NT2/D1 (cell line): ENCODE measurements around the gene GJD3.
"Not testable (repeated sequence)": the region's sequence is repeated elsewhere in the genome, so short reads cannot be mapped to it uniquely, and the experiment has no call there.

Experiments used
- DNase-seq: peaks from one replicate; pipeline ENCODE4 v3.0.0-alpha.2; 2011; ENCODE audit warnings: low read depth, low spot score
- H3K27me3 ChIP-seq: 2 replicates; pipeline ENCODE4 v1.6.0; 2011; ENCODE audit warnings: mild to moderate bottlenecking; ENCODE audit not compliant: insufficient read length, insufficient read depth
- H3K36me3 ChIP-seq: 2 replicates; pipeline ENCODE4 v1.6.1; 2011; ENCODE audit warnings: mild to moderate bottlenecking, low read length, mixed read lengths; ENCODE audit not compliant: insufficient read depth, insufficient read length
- H3K4me1 ChIP-seq: 2 replicates; pipeline ENCODE4 v1.5.1; 2011; ENCODE audit not compliant: insufficient read depth, insufficient read length
- H3K4me3 ChIP-seq: 2 replicates; pipeline ENCODE4 v1.5.1; 2011; ENCODE audit warnings: low read depth; ENCODE audit not compliant: insufficient read length
- H3K9ac ChIP-seq: 2 replicates; pipeline ENCODE4 v1.6.0; 2011; ENCODE audit warnings: low read depth; ENCODE audit not compliant: insufficient read length
- H3K9me3 ChIP-seq: 2 replicates; pipeline ENCODE4 v1.5.1; 2011; ENCODE audit warnings: mild to moderate bottlenecking, low read length; ENCODE audit not compliant: insufficient read depth
- SUZ12 ChIP-seq: IDR thresholded peaks from 2 replicates; pipeline ENCODE4 v1.6.1; 2011; ENCODE audit not compliant: insufficient read length, insufficient read depth; ENCODE audit errors: extremely low read depth
- YY1 ChIP-seq: IDR thresholded peaks from 2 replicates; pipeline ENCODE4 v1.6.1; 2011; ENCODE audit not compliant: insufficient read length, insufficient read depth
- ZNF274 ChIP-seq: IDR thresholded peaks from 2 replicates; pipeline ENCODE4 v1.6.1; 2011; ENCODE audit warnings: mild to moderate bottlenecking, low read depth, low read length

GJD3 gene

DNA sequence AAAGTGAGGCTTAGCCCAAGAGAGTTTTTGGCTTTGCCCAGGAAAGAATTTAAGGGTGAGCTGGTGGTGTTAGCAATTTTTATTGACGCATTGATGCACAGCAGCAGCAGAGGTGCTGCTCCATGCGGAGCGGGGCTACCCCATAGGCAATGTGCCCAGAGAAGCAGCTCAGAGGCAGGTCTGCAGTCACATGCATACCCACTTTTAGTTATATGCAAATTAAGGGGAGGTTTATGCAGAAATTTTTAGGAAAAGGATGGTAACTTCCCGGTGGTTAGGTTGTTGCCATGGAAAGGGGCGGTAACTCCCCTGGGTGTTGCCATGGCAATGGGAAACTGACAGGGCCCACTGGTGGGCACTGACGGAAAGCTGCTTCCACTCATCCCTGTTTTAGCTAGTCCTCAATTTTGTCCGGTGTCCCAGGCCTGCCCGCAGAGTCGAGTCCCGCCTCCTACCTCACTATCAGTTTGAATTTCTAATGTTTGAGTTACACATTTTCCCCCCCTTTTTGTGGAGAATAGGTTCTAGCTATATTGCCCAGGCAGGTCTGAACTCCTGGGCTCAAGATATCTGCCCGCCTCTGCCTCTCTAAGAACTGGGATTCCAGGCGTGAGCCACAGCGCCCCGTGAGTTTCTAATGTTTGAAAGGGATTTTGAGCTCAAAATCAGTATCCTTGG, 10.4 kb upstream of the GJD3 start:
- H3K4me3 ChIP-seq, result no peak overlapping the region
- no peak for TF ChIP-seq SUZ12
- TF ChIP-seq ZNF274, result no peak
- TF ChIP-seq YY1, result no peak
- H3K4me1 ChIP-seq, result no peaks in the 10 kb centered on the region
- no peaks in the 10 kb centered on the region for H3K36me3 ChIP-seq
- H3K9me3 ChIP-seq, result peaks cover 14% of the 10 kb centered on the region; the same call in 1 of the 2 replicates
- H3K9ac ChIP-seq, result no peak overlapping the region
- DNase-seq, result no peak
- no peaks in the 10 kb centered on the region for H3K27me3 ChIP-seq

DNA sequence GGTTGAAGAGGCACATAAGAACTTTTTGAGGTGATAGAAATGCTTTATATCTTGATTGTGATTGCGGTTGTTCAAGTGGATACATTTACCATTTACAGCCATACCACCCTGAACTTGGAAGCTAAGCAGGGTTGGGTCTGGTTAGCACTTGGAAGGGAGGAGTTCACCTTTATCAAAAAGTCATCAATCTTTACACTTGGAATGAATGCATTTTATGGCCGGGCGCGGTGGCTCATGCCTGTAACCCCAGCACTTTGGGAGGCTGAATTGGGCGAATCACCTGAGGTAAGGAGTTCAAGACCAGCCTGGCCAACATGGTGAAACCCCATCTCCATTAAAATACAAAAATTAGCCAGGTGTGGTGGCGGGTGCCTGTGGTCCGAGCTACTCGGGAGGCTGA, 9.5 kb upstream of the GJD3 start:
- no peak for DNase-seq
- H3K27me3 ChIP-seq, result no peaks in the 10 kb centered on the region
- peaks cover 14% of the 10 kb centered on the region; the same call in 1 of the 2 replicates for H3K9me3 ChIP-seq
- H3K36me3 ChIP-seq, result no peaks in the 10 kb centered on the region
- no peak overlapping the region for H3K9ac ChIP-seq
- no peaks in the 10 kb centered on the region for H3K4me1 ChIP-seq
- no peak overlapping the region for H3K4me3 ChIP-seq
- TF ChIP-seq YY1, result no peak
- TF ChIP-seq SUZ12, result no peak
- TF ChIP-seq ZNF274, result no peak

DNA sequence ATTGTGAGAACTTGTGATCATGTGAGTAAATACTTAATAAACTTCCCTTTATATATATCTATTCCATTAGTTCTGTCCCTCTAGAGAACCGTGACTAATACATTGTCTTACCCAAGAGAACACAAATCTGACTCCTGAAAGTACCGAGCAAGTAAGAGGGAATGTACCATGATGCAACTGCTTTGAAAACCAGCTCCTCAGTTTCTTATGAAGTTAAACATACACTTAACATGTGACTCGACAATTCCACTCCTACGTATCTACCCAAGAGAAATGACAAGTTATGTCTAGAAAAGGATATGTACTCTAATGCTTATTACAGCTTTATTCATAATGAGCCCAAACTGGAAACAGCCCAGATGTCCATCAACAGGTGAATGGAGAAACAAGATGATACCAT, 8.8 kb upstream of the GJD3 start:
- H3K36me3 ChIP-seq, result no peaks in the 10 kb centered on the region
- no peak for TF ChIP-seq SUZ12
- TF ChIP-seq ZNF274, result no peak
- no peak for TF ChIP-seq YY1
- DNase-seq, result no peak
- H3K9ac ChIP-seq, result no peak overlapping the region
- no peaks in the 10 kb centered on the region for H3K27me3 ChIP-seq
- H3K4me3 ChIP-seq, result no peak overlapping the region
- H3K9me3 ChIP-seq, result peaks cover 14% of the 10 kb centered on the region; the same call in 1 of the 2 replicates
- no peaks in the 10 kb centered on the region for H3K4me1 ChIP-seq

GRCh38 chr17:40372644-40373043, 8.1 kb upstream of the GJD3 start:
- peaks cover 14% of the 10 kb centered on the region; the same call in 1 of the 2 replicates for H3K9me3 ChIP-seq
- H3K4me3 ChIP-seq, H3K9ac ChIP-seq, H3K36me3 ChIP-seq, DNase-seq, H3K27me3 ChIP-seq, H3K4me1 ChIP-seq: not testable (repeated sequence)

- Histone ChIP-seq H3K4me1 (no peaks in the 10 kb centered on the region), H3K27me3 (no peaks in the 10 kb centered on the region), H3K4me3 (no peak overlapping the region), H3K36me3 (no peaks in the 10 kb centered on the region), H3K9me3 (peaks cover 14% of the 10 kb centered on the region; the same call in 1 of the 2 replicates), H3K9ac (no peak overlapping the region)
- TF ChIP-seq ZNF274 (no peak), YY1 (no peak), SUZ12 (no peak)
- DNase-seq, result no peak
These were observed 7.5 kb upstream of the GJD3 start for GRCh38 chr17:40372031-40372430.

DNA sequence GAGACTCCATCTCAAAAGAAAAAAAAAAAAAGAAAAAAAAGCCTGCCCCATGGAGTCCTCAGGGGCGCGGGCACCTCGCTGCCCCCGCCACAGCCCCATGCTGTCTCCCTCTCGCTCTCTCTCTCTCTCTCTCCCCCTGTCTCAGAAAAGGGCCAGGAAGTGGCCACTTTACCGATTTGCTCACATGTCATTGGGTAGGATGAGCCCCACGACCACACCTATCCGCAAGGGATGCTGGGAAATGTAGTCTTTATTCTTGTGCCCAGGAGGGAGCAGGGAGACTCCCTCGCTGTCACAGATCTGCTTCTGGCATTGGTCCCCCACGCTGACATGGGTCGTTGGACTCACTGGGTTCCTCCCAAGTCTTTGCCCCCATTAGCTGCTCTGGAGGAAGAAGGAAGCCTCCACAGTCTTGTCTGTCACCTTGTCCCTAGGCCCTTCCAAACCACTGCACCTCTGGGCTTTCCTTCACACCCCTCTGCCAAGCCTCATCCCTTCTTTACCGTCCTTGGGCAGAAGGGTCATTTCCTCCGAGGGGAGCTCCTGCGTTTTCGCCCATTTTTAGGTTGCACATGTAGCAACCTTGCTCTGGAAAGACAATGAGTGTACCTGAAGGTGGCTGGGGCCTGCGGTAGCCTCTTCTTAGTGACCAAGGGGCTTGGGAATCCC, 6.9 kb upstream of the GJD3 start:
- Histone ChIP-seq H3K9me3 (peaks cover 14% of the 10 kb centered on the region; the same call in 1 of the 2 replicates), H3K4me3 (no peak overlapping the region), H3K4me1 (no peaks in the 10 kb centered on the region), H3K27me3 (no peaks in the 10 kb centered on the region), H3K9ac (no peak overlapping the region), H3K36me3 (no peaks in the 10 kb centered on the region)
- TF ChIP-seq YY1 (no peak), ZNF274 (no peak), SUZ12 (no peak)
- no peak for DNase-seq

DNA sequence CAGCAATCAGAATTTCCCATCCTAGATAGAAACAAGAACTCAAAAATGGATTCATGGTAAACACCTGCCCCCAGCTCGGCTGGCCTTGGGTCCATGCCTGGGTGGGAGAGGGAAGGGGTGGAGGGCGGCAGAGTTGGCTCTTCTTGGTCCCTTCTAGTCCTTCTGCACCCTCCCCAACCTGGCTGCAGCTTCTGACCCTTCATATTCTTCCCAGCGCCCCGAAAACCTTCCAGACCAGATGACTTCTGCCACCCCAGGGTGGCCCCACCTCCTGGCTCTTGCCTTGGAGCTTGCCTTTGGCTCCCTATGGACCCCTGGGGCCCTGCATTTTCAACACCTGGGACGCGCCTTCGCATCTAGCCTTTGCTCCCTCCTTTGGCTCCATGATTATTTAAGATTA, 5.4 kb upstream of the GJD3 start:
- Histone ChIP-seq H3K4me3 (no peak overlapping the region), H3K9ac (no peak overlapping the region), H3K9me3 (0 out of 2 replicates have a peak, but pooled peaks cover 1% of the 10 kb centered on the region), H3K4me1 (peaks cover 1% of the 10 kb centered on the region), H3K27me3 (no peaks in the 10 kb centered on the region), H3K36me3 (no peaks in the 10 kb centered on the region)
- TF ChIP-seq SUZ12, result no peak
- TF ChIP-seq ZNF274, result no peak
- no peak for TF ChIP-seq YY1
- DNase-seq, result no peak

DNA sequence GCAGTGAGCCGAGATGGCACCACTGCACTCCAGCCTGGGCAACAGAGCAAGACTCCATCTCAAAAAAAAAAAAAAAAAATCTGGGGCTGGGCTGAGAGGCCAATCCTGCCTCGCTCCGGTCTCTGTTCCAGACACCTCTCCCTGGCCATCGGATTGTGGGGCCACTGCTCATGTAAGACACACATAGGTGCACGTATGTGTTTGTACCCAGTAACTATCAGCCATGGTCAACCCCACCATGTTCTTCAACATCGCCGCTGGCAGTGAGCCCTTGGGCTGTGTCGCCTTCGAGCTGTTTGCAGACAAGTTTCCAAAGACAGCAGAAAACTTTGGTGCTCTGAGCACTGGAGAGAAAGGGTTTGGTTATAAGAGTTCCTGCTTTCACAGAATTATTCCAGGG, 3.2 kb upstream of the GJD3 start:
- not testable (repeated sequence) for H3K9ac ChIP-seq, H3K4me1 ChIP-seq, DNase-seq

More for the DNA sequence above, 3.2 kb upstream of the GJD3 start:
- H3K9me3 ChIP-seq, H3K36me3 ChIP-seq, H3K4me3 ChIP-seq: not testable (repeated sequence)
- peaks cover 15% of the 10 kb centered on the region for H3K27me3 ChIP-seq
